ENCODE measurements around the gene RPS6KA2. TPM values are rescaled to one million over a fixed set of nuclear protein-coding genes. Genes with fewer than 3 reads are reported as not detected.

Gene RPS6KA2
- total RNA-seq, 4 donors from 2014 or later, result 52.1 to 84.8 (median 58.7) TPM

GRCh38 chr6:166642646-166643045 lies 15.6 kb upstream of the RPS6KA2 start:
- TF ChIP-seq, protein P1, sequence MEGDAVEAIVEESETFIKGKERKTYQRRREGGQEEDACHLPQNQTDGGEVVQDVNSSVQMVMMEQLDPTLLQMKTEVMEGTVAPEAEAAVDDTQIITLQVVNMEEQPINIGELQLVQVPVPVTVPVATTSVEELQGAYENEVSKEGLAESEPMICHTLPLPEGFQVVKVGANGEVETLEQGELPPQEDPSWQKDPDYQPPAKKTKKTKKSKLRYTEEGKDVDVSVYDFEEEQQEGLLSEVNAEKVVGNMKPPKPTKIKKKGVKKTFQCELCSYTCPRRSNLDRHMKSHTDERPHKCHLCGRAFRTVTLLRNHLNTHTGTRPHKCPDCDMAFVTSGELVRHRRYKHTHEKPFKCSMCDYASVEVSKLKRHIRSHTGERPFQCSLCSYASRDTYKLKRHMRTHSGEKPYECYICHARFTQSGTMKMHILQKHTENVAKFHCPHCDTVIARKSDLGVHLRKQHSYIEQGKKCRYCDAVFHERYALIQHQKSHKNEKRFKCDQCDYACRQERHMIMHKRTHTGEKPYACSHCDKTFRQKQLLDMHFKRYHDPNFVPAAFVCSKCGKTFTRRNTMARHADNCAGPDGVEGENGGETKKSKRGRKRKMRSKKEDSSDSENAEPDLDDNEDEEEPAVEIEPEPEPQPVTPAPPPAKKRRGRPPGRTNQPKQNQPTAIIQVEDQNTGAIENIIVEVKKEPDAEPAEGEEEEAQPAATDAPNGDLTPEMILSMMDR (IDR thresholded peaks at IDR 0.05), result no peak
- DNase-seq (ENCODE audit: low spot score), result no peak
- ATAC-seq (ENCODE audit: low FRiP score), result no peak

DNA sequence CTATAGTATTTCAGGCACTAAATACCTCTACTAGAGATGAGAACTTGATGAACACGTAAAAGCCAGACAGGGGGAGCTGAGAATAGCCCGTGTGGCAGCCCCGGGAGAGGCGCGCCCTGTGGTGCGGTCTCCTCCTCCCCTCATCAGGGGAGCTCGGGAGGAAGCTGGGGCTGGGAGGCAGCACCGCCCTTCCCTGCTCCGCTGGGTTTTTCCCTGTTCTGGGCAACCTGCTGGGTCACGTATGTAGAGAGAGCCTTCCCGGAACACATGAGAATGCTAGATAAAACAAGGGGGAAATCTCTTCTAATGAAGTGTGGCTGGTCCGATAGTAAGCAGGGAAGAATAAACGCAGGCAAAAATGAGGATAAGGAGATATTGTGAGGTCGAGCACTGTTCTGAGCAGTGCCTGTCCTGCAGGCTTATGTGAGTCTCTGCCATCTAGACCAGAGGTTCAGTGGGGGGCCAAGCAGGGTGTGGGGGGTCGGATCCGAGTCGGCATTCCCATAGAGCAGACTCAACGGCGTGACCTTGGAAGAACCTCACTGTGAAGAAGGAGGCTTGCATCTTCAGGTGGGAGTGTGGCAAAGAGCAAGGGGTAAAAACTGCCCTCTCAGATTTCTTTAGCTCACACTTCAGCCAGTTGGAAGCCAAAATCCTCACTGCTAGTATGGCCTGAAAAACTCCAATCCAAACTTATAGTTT lies 13.4 kb upstream of the RPS6KA2 start:
- TF ChIP-seq, protein P1 (IDR thresholded peaks at IDR 0.05), result no peak
- ATAC-seq (ENCODE audit: low FRiP score), result peak; percentile 97
- DNase-seq (ENCODE audit: low spot score), result no peak

GRCh38 chr6:166639921-166640320 lies 12.9 kb upstream of the RPS6KA2 start:
- TF ChIP-seq, protein P1 (IDR thresholded peaks at IDR 0.05), result no peak
- DNase-seq (ENCODE audit: low spot score) (no peak), ATAC-seq (ENCODE audit: low FRiP score) (no peak)

GRCh38 chr6:166638573-166638964 lies 11.5 kb upstream of the RPS6KA2 start:
- DNase-seq (ENCODE audit: low spot score), result no peak
- TF ChIP-seq, protein P1 (IDR thresholded peaks at IDR 0.05), result no peak
- no peak for ATAC-seq (ENCODE audit: low FRiP score)

- DNase-seq (ENCODE audit: low spot score) (no peak), ATAC-seq (ENCODE audit: low FRiP score) (no peak)
- TF ChIP-seq, protein P1 (IDR thresholded peaks at IDR 0.05), result no peak
Observed at GRCh38 chr6:166637812-166638572, 10.9 kb upstream of the RPS6KA2 start.

- peak; percentile 11 for DNase-seq (ENCODE audit: low spot score)
- ATAC-seq (ENCODE audit: low FRiP score), result no peak
- TF ChIP-seq, protein P1 (IDR thresholded peaks at IDR 0.05), result no peak
Observed at GRCh38 chr6:166636934-166637333, 9.9 kb upstream of the RPS6KA2 start.

Data from omental fat pad (tissue), 4 donors.